GM19468 (cell line): ENCODE data around the gene EIF2B4.
"Not testable (repeated sequence)": the region's sequence is repeated elsewhere in the genome, so short reads cannot be mapped to it uniquely, and the experiment has no call there.

Source experiments
- ATAC-seq: cut with Tn5 transposase; IDR thresholded peaks from one replicate; pipeline ENCODE4 v1.9.1; 2021; ENCODE audit warnings: mild to moderate bottlenecking, moderate library complexity, moderate number of reproducible peaks; ENCODE audit not compliant: unreplicated experiment; ENCODE audit errors: extremely low read depth

The EIF2B4 gene

GRCh38 chr2:27378096-27378808 is 8.1 kb upstream of the EIF2B4 start:
- no peak for ATAC-seq

DNA sequence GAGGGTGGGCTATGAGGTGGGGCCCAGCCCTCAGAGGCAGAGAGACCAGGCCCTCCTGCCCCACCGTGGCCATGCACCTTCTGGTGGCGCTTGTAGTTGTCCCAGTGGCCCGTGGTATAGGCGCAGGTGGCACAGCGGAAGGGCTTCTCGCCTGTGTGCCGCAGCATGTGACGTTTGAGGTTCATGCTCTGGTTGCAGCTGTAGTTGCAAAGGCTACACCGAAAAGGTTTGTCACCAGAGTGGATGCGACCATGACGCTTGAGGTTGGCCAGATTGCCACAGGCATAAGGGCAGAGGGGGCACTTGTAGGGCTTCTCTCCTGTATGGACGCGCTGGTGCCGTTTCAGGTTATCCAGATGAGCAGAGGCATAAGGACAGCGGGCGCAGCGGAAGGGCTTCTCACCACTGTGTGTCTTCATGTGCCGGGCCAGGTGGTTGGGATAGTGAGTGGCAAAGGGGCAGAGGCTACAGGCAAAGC is 7.5 kb upstream of the EIF2B4 start:
- ATAC-seq = no peak

DNA sequence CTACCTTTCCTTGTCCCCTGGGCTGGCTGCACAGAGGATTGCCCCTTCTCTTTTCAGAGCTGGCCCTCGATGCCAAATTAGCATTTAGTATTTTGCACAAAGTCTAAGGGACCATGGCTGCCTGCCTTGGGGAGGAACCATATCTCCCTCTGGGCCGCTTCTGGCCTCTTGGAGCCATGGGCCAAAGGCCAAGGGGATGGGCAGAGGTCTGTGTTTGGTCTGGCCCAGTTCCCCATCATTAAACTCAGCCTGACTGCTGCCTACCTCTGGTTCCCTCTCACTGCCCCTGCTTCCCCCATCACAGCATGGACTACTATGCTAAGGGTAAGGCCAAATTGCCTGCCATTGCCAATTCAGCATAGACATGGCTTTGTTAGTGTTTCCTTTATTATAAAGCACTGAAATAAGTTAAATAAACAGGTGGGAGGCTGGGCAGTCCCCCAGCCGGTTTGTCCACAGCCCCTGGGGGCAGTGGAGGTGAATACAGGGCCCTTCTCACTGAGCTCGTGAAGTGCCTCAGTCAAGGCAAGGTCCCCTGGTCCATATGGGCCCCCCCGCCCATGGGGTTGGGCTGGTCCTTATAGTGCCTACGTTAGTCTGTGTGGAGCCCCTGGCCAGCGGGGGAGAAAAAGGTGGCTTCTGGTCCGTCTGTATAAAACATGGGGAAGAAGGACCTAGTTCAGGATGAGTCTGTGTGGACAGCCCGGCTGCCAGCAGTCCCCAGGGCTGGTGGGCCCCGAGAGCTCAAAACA is 6.9 kb upstream of the EIF2B4 start:
- ATAC-seq = no peak

GRCh38 chr2:27376151-27376865 is 6.2 kb upstream of the EIF2B4 start:
- ATAC-seq = no peak

GRCh38 chr2:27375513-27376099 is 5.5 kb upstream of the EIF2B4 start:
- ATAC-seq = no peak

GRCh38 chr2:27373567-27373966 is 3.4 kb upstream of the EIF2B4 start:
- ATAC-seq = no peak

DNA sequence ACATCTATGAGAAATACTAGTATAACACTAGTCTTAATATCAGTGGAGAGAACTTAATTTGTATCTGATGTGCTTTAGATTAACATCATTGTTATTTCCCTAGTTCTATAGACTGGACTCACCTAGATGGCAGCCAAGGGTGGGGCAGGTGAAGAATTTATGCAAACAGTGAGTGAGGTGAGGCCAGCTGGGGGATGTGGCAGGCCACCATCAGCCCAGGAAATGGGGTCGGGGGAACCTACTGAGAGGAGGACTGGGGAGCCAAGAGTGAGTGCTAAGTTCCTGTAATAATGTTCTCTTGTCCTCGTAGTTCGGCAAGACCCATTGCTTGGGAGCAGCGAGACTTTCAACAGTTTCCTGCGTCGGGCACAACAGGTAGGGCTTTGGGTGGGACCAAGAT is 2.8 kb upstream of the EIF2B4 start:
- ATAC-seq = no peak

- ATAC-seq = no peak
Observed at GRCh38 chr2:27370816-27371620, 880 bp upstream of the EIF2B4 start.

DNA sequence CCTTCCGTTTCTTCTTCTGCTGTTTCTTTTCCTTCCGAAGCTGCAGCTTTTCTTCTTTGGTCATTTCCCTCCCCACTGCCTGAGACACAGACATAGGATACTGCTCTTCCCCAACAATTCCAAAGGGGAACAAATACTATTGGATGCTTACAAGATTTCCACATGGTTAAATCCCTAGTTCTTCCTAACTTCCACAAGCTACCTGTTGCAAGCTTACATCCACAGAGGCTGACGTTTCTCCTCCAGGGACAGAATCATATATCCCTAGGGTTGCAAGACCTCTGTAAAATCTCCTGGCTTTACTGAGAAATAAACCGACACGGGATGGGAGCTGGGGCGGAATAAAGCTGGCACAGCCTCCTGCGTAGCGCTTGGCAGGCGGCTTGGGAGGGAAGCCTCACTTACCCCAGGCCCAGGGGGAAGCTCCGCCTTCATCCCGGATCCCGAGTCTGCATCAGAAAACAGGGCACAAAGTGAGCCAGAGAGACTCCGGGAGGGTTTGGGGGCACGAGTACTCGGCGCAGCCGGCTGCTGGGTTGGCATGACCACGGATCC is 590 bp downstream of the EIF2B4 start:
- no peak for ATAC-seq

- ATAC-seq = no peak
Observed at GRCh38 chr2:27363933-27364332, 6.2 kb downstream of the EIF2B4 start.

DNA sequence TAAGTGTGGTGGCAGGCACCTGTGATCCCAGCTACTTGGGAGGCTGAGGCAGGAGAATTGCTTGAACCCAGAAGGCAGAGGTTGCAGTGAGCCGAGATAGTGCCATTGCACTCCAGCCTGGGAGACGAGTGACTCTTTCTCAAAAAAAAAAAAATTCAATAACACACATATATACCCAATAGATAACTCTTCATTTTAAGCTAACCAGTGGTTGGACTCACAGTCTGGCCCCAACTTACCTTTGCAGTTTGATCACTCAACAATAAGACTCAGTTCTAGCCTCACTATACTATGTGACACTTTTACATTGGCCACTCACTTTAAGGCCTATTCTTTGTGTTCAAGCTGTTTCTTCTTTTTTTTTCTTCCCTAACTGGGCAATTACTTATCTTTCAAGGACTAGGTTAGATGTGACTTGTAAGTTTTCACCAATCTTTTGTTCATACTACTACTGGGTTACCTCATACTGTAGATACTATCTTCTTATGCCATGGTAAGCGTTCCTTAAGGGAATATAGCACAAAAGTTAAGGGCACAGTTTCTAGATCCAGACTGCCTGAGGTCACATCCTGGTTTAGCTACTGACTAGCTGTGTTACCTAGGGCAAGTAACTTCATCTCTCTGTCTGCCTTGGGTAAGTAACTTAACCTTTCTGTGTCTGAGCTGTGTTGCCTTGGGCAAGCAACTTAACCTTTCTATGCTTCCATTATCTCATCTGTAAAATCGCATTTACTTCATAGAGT is 7.3 kb downstream of the EIF2B4 start:
- no peak for ATAC-seq

- ATAC-seq = peak; percentile 60
Observed at GRCh38 chr2:27356382-27357181, 13.6 kb downstream of the EIF2B4 start, which contains the start of gene GTF3C2. TSS of gene GTF3C2 (minus strand) at chr2:27356764. CDS start at chr2:27343554, 13,210 bp downstream.

GRCh38 chr2:27356056-27356381 is 14.1 kb downstream of the EIF2B4 start:
- no peak for ATAC-seq

DNA sequence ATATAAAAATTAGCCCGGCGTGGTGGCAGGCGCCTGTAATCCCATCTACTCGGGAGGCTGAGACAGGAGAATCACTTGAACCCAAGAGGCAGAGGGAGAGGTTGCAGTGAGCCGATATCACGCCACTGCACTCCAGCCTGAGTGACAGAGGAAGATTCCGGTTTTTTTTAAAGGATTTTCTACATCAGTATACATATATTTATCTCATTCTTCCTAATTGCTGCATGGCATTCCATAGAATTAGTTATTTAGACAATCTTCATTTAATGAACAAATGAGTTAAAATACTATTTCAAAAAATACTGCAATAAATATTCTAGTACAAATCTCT is 15.6 kb downstream of the EIF2B4 start:
- ATAC-seq = no peak

- no peak for ATAC-seq
Observed at GRCh38 chr2:27353762-27354596, 16.2 kb downstream of the EIF2B4 start.

- not testable (repeated sequence) for ATAC-seq
Observed at GRCh38 chr2:27353386-27353761, 16.8 kb downstream of the EIF2B4 start.

- no peak for ATAC-seq
Observed at GRCh38 chr2:27351802-27352598, 18.1 kb downstream of the EIF2B4 start.
